Lower leg skin (tissue), 4 donors: Measurements from ENCODE around the gene CWC27. TPM values are rescaled to one million over a fixed set of nuclear protein-coding genes. Genes with fewer than 3 reads are reported as not detected.

Experiments used
- DNase-seq, 2 donors: peaks; one replicate each; pipeline ENCODE4 v3.0.0-alpha.2; 2019; ENCODE audit warnings: low spot score in 2 of 2
- H3K4me3 ChIP-seq: fragments of 200-600 bp; sonication (generic); 2 replicates; pipeline ENCODE4 v1.5.1; 2017; ENCODE audit warnings: mild to moderate bottlenecking, low read depth; ENCODE audit not compliant: poor library complexity, severe bottlenecking
- CTCF ChIP-seq, 3 donors: fragments of 450-650 bp; IDR thresholded peaks; one replicate each; pipeline ENCODE4 v1.5.1; 2016; ENCODE audit warnings: antibody characterized with exemption in 3 of 3, mild to moderate bottlenecking in 3 of 3, moderate library complexity in 2 of 3
- POLR2A ChIP-seq, 2 donors: fragments of 450-650 bp; IDR thresholded peaks; one replicate each; pipeline ENCODE4 v1.6.1; 2016 to 2017; ENCODE audit warnings: antibody characterized with exemption in 2 of 2, mild to moderate bottlenecking in 1 of 2, moderate library complexity in 1 of 2
- WGBS, 2 donors: methylation state at CpG; one replicate each; pipeline ENCODE4 v1.1.5; 2018; 5-methylcytosine and 5-hydroxymethylcytosine counted together
- intact Hi-C: fragments of 100-400 bp; cut with DNase I; formaldehyde crosslinking; loops from one replicate; pipeline ENCODE4 v1.15.0; 2023; ENCODE audit warnings: low total_unique reads
- total RNA-seq, 4 donors: library from RNA; depleted of rRNA; stranded (reverse); fragments of >200 nt; gene quantifications; one replicate each; pipeline ENCODE4 v1.1.0, GENCODE V29; 2016

CWC27 gene
- total RNA-seq, 4 donors from 2014 or later, result 10.3 to 17.8 (median 13.7) TPM

- H3K4me3 ChIP-seq, result no peak overlapping the region
- no peak for DNase-seq
- WGBS, 2 donors, result 68 to 73% methylated on average over 1 of the region's 1 CpG
- intact Hi-C loops, result no loop called here
- TF ChIP-seq POLR2A (IDR thresholded peaks at IDR 0.05) (no peak), CTCF (IDR thresholded peaks at IDR 0.05) (no peak)
Observed at GRCh38 chr5:64834611-64835010, 65.9 kb downstream of the CWC27 start.

- intact Hi-C loops, result no loop called here
- no peak overlapping the region for H3K4me3 ChIP-seq
- no peak for TF ChIP-seq CTCF (IDR thresholded peaks at IDR 0.05)
- 77 to 84% methylated on average over 1 of the region's 1 CpG for WGBS, 2 donors
- no peak for DNase-seq
Observed at GRCh38 chr5:64835266-64835665, 66.5 kb downstream of the CWC27 start.

- TF ChIP-seq POLR2A (IDR thresholded peaks at IDR 0.05) (no peak), CTCF (IDR thresholded peaks at IDR 0.05) (no peak)
- no peak for DNase-seq
- intact Hi-C loops, result no loop called here
- H3K4me3 ChIP-seq, result no peak overlapping the region
Observed at GRCh38 chr5:64836190-64836755, 67.5 kb downstream of the CWC27 start.

GRCh38 chr5:64836786-64837185 lies 68.1 kb downstream of the CWC27 start:
- WGBS, 2 donors, result 85 to 88% methylated on average over 4 of the region's 4 CpGs
- no peak for DNase-seq
- intact Hi-C loops, result no loop called here
- TF ChIP-seq POLR2A (IDR thresholded peaks at IDR 0.05), result no peak
- no peak for TF ChIP-seq CTCF (IDR thresholded peaks at IDR 0.05)
- H3K4me3 ChIP-seq, result no peak overlapping the region

- WGBS, 2 donors, result 77 to 81% methylated on average over 1 of the region's 1 CpG
- no peak for DNase-seq
- intact Hi-C loops, result no loop called here
Observed at GRCh38 chr5:64838376-64838775, 69.6 kb downstream of the CWC27 start.

More at GRCh38 chr5:64838376-64838775, 69.6 kb downstream of the CWC27 start:
- no peak overlapping the region for H3K4me3 ChIP-seq
- TF ChIP-seq CTCF (IDR thresholded peaks at IDR 0.05) (no peak), POLR2A (IDR thresholded peaks at IDR 0.05) (no peak)
